Calu3 (cell line): ENCODE measurements around the gene CASK. TPM values are rescaled to one million over a fixed set of nuclear protein-coding genes. Genes with fewer than 3 reads are reported as not detected.

Experiments used
- BruUV-seq: library from RNA; stranded (reverse); fragments of 400-500 nt; replicated peaks from 2 replicates; lab custom pipeline; 2021; lab: Mats Ljungman, UMichigan
- CTCF ChIA-PET: fragments of 300-600 bp; sonication (Branson Sonifier 250); formaldehyde crosslinking; loops from one replicate; lab custom pipeline; 2022; ENCODE audit warnings: antibody characterized with exemption; lab: Charles Lee
- DNase-seq: peaks from one replicate; pipeline ENCODE4 v3.0.0; 2022
- H3K27ac Mint-ChIP-seq: one replicate; pipeline ENCODE4 v1.8.0; 2022; ENCODE audit warnings: mixed read lengths; ENCODE audit not compliant: unreplicated experiment
- H3K27me3 Mint-ChIP-seq: one replicate; pipeline ENCODE4 v1.8.0; 2022; ENCODE audit warnings: mixed read lengths; ENCODE audit not compliant: unreplicated experiment
- H3K36me3 Mint-ChIP-seq: one replicate; pipeline ENCODE4 v1.8.0; 2022; ENCODE audit warnings: mild to moderate bottlenecking, moderate library complexity, mixed read lengths; ENCODE audit not compliant: insufficient read depth, unreplicated experiment
- H3K4me1 Mint-ChIP-seq: one replicate; pipeline ENCODE4 v1.8.0; 2022; ENCODE audit warnings: mild to moderate bottlenecking, low read depth, mixed read lengths; ENCODE audit not compliant: unreplicated experiment
- H3K4me3 Mint-ChIP-seq: one replicate; pipeline ENCODE4 v1.8.0; 2022; ENCODE audit warnings: mild to moderate bottlenecking, low read depth, moderate library complexity, mixed read lengths; ENCODE audit not compliant: unreplicated experiment
- H3K9me3 Mint-ChIP-seq: one replicate; pipeline ENCODE4 v1.8.0; 2022; ENCODE audit warnings: low read depth, mixed read lengths; ENCODE audit not compliant: unreplicated experiment
- CTCF ChIP-seq: fragments of 200-600 bp; IDR thresholded peaks from one replicate; pipeline ENCODE4 v1.8.0; 2022; ENCODE audit warnings: antibody characterized with exemption; ENCODE audit not compliant: unreplicated experiment
- intact Hi-C: fragments of 100-400 bp; cut with micrococcal nuclease; formaldehyde crosslinking; loops from one replicate; pipeline ENCODE4 v1.10.0; 2022; ENCODE audit not compliant: unreplicated experiment
- total RNA-seq: library from RNA; stranded (reverse); gene quantifications from 2 replicates; pipeline ENCODE4 v1.2.3, GENCODE V29; 2022

Gene CASK
- total RNA-seq, 1 experiment from 2014 or later: 157 TPM

- no peak for TF ChIP-seq CTCF
- CTCF ChIA-PET: no interaction called here
- no peak overlapping the region for H3K4me3 Mint-ChIP-seq
- peak overlapping the region; percentile 63 for H3K27ac Mint-ChIP-seq
- BruUV-seq: no TSS peak
- H3K4me1 Mint-ChIP-seq: no peaks in the 10 kb centered on the region
- H3K27me3 Mint-ChIP-seq: no peaks in the 10 kb centered on the region
- H3K9me3 Mint-ChIP-seq: no peaks in the 10 kb centered on the region
- intact Hi-C loops: no loop called here
- no peak for DNase-seq
- H3K36me3 Mint-ChIP-seq: no peaks in the 10 kb centered on the region
These were observed 85.9 kb downstream of the CASK start for GRCh38 chrX:41837270-41837944.

- no peak overlapping the region for H3K27ac Mint-ChIP-seq
- CTCF ChIA-PET: no interaction called here
These were observed 94.5 kb downstream of the CASK start for GRCh38 chrX:41828826-41829225.

GRCh38 chrX:41827886-41828285 lies 95.5 kb downstream of the CASK start:
- Mint-ChIP-seq H3K4me1 (peaks cover 35% of the 10 kb centered on the region), H3K27me3 (no peaks in the 10 kb centered on the region)

More at GRCh38 chrX:41828826-41829225, 94.5 kb downstream of the CASK start:
- Mint-ChIP-seq H3K27me3 (no peaks in the 10 kb centered on the region), H3K4me3 (no peak overlapping the region), H3K36me3 (no peaks in the 10 kb centered on the region), H3K9me3 (no peaks in the 10 kb centered on the region), H3K4me1 (peaks cover 25% of the 10 kb centered on the region)
- TF ChIP-seq CTCF: no peak
- no TSS peak for BruUV-seq
- intact Hi-C loops: no loop called here
- no peak for DNase-seq

GRCh38 chrX:41825796-41826195 lies 97.6 kb downstream of the CASK start:
- TF ChIP-seq CTCF: no peak
- Mint-ChIP-seq H3K9me3 (no peaks in the 10 kb centered on the region), H3K27ac (peak overlapping the region; percentile 64), H3K27me3 (no peaks in the 10 kb centered on the region), H3K4me1 (peaks cover 42% of the 10 kb centered on the region), H3K36me3 (peaks cover 6% of the 10 kb centered on the region), H3K4me3 (no peak overlapping the region)
- intact Hi-C loops: no loop called here
- BruUV-seq: no TSS peak
- no peak for DNase-seq
- CTCF ChIA-PET: no interaction called here

More at GRCh38 chrX:41827886-41828285, 95.5 kb downstream of the CASK start:
- H3K4me3 Mint-ChIP-seq: no peak overlapping the region
- no peaks in the 10 kb centered on the region for H3K9me3 Mint-ChIP-seq
- CTCF ChIA-PET: no interaction called here
- intact Hi-C loops: no loop called here
- no TSS peak for BruUV-seq
- TF ChIP-seq CTCF: no peak
- H3K36me3 Mint-ChIP-seq: peaks cover 6% of the 10 kb centered on the region
- no peak overlapping the region for H3K27ac Mint-ChIP-seq
- DNase-seq: no peak
